Activated T-helper 1 cell treated with anti-CD3 and anti-CD28 coated beads, Interleukin-12 subunit alpha, Interleukin-12 subunit beta, Interleukin-2, Interleukin-4 antibody, amounts not matched to agents 30 ng/mL and 10 ng/mL and 1 ng/mL, durations not matched to agents 14 hours and 24 hours and 36 hours (primary cell): ENCODE measurements around the gene FNDC1. TPM values are rescaled to one million over a fixed set of nuclear protein-coding genes. Genes with fewer than 3 reads are reported as not detected.

Experiments
- DNase-seq: peaks from one replicate; pipeline ENCODE4 v3.0.0; 2021; ENCODE audit warnings: low spot score
- H3K27ac Mint-ChIP-seq: one replicate; pipeline ENCODE4 v1.8.0; 2021; ENCODE audit warnings: mild to moderate bottlenecking, mixed read lengths
- H3K27me3 Mint-ChIP-seq: one replicate; pipeline ENCODE4 v1.8.0; 2022; ENCODE audit warnings: mild to moderate bottlenecking, moderate library complexity, mixed read lengths; ENCODE audit not compliant: insufficient read depth
- H3K36me3 Mint-ChIP-seq: one replicate; pipeline ENCODE4 v1.8.0; 2021; ENCODE audit warnings: low read depth, mixed read lengths
- H3K4me1 Mint-ChIP-seq: one replicate; pipeline ENCODE4 v1.8.0; 2021; ENCODE audit warnings: low read depth, mixed read lengths
- H3K4me3 Mint-ChIP-seq: one replicate; pipeline ENCODE4 v1.8.0; 2021; ENCODE audit warnings: mild to moderate bottlenecking, moderate library complexity, mixed read lengths
- H3K9me3 Mint-ChIP-seq: one replicate; pipeline ENCODE4 v1.8.0; 2021; ENCODE audit warnings: mixed read lengths
- intact Hi-C: fragments of 100-400 bp; cut with micrococcal nuclease; formaldehyde crosslinking; loops from one replicate; pipeline ENCODE4 v1.15.1; 2024
- total RNA-seq: library from RNA; stranded (reverse); gene quantifications from 2 replicates; pipeline ENCODE4 v1.2.3, GENCODE V29; 2022

Gene FNDC1
- total RNA-seq, 1 donor from 2014 or later, result not detected

DNA sequence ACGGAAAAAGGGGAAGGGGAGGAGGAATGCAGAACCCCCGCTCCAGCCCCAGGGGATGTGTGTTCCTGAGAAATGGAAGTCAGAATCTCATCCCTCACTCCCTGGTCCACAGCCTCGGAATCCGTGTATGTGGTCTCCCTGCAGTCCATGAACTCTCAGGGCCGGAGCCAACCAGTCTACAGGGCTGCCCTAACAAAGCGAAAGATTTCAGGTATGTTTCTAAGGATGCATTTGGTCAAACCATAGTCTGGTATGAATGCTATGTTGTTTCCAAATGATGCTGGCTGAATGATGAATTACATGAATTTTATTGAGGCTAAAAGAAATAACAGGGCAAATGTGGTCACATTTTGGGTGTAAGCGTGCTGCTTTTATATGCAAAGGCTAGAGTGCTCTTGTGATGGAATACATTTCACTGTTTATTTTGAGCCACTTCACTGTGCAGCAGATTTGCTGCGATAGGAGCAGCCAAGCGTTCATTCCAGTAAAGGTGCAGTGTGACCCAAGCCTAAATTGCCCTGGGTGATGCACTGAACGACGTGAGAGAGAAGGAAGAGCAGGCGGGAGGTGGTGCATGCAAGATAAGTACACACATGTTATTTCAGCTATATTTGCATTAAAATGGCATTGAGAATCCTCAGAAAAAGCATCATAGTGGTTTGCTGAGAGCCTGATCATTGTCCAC lies 52.4 kb downstream of the FNDC1 start:
- Mint-ChIP-seq H3K9me3 (no peaks in the 10 kb centered on the region), H3K27me3 (peaks cover 20% of the 10 kb centered on the region), H3K36me3 (no peaks in the 10 kb centered on the region), H3K4me1 (no peaks in the 10 kb centered on the region), H3K27ac (no peak overlapping the region), H3K4me3 (no peak overlapping the region)
- DNase-seq, result no peak
- intact Hi-C loops, result no loop called here

DNA sequence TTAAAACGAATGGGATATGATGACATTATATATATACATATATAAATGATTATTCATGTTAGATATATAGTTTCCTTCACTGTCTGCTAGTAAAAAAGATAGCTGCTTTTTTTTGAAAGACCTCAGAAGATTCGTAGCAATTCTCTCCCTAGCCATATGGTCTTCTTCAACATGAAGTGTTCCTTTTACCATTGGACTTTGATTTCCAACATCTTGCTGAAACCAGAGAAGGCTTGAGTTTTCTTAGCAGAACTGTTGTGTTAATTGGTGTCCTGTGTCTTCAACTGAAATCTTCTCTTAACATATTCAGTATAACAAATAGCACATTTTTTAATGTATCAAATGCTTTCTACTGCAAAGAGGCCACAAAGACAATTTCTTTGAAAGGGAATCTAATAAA lies 55.3 kb downstream of the FNDC1 start:
- H3K27me3 Mint-ChIP-seq, result peaks cover 11% of the 10 kb centered on the region
- no peaks in the 10 kb centered on the region for H3K9me3 Mint-ChIP-seq
- no peaks in the 10 kb centered on the region for H3K4me1 Mint-ChIP-seq
- intact Hi-C loops, result no loop called here
- no peak overlapping the region for H3K4me3 Mint-ChIP-seq
- no peak for DNase-seq
- H3K27ac Mint-ChIP-seq, result no peak overlapping the region
- H3K36me3 Mint-ChIP-seq, result no peaks in the 10 kb centered on the region

GRCh38 chr6:159229651-159230051 lies 60.5 kb downstream of the FNDC1 start:
- Mint-ChIP-seq H3K36me3 (no peaks in the 10 kb centered on the region), H3K4me1 (no peaks in the 10 kb centered on the region), H3K9me3 (no peaks in the 10 kb centered on the region), H3K27me3 (peaks cover 20% of the 10 kb centered on the region), H3K4me3 (no peak overlapping the region), H3K27ac (no peak overlapping the region)
- no peak for DNase-seq
- intact Hi-C loops, result no loop called here

DNA sequence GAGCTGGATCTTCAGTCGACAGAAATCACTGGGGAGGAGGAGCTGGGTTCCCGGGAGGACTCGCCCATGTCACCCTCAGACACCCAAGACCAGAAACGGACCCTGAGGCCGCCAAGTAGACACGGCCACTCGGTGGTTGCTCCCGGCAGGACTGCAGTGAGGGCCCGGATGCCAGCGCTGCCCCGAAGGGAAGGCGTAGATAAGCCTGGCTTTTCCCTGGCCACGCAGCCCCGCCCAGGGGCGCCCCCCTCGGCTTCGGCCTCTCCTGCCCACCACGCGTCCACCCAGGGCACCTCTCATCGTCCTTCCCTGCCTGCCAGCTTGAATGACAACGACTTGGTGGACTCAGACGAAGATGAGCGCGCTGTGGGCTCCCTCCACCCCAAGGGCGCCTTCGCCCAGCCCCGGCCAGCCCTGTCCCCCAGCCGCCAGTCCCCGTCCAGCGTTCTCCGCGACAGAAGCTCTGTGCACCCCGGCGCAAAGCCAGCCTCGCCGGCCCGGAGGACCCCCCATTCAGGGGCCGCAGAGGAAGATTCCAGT lies 63.0 kb downstream of the FNDC1 start:
- intact Hi-C loops, result no loop called here
- Mint-ChIP-seq H3K27ac (no peak overlapping the region), H3K27me3 (peaks cover 35% of the 10 kb centered on the region), H3K9me3 (no peaks in the 10 kb centered on the region), H3K4me3 (no peak overlapping the region), H3K36me3 (no peaks in the 10 kb centered on the region), H3K4me1 (no peaks in the 10 kb centered on the region)
- DNase-seq, result no peak

DNA sequence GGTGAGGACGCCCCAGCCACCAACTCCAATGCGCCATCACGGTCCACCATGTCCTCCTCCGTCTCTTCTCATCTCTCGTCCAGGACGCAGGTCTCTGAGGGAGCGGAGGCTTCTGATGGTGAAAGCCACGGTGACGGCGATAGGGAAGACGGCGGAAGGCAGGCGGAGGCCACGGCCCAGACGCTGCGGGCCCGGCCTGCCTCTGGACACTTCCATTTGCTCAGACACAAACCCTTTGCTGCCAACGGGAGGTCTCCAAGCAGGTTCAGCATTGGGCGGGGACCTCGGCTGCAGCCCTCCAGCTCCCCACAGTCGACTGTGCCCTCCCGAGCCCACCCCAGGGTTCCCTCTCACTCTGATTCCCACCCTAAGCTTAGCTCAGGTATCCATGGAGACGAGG lies 63.6 kb downstream of the FNDC1 start:
- H3K4me3 Mint-ChIP-seq, result no peak overlapping the region
- H3K4me1 Mint-ChIP-seq, result no peaks in the 10 kb centered on the region
- peaks cover 38% of the 10 kb centered on the region for H3K27me3 Mint-ChIP-seq
- no peaks in the 10 kb centered on the region for H3K9me3 Mint-ChIP-seq
- H3K27ac Mint-ChIP-seq, result no peak overlapping the region
- intact Hi-C loops, result no loop called here
- no peaks in the 10 kb centered on the region for H3K36me3 Mint-ChIP-seq
- no peak for DNase-seq

- intact Hi-C loops, result no loop called here
- Mint-ChIP-seq H3K36me3 (no peaks in the 10 kb centered on the region), H3K27me3 (peaks cover 42% of the 10 kb centered on the region), H3K27ac (no peak overlapping the region), H3K9me3 (no peaks in the 10 kb centered on the region), H3K4me3 (no peak overlapping the region), H3K4me1 (no peaks in the 10 kb centered on the region)
- no peak for DNase-seq
These were observed 64.3 kb downstream of the FNDC1 start for GRCh38 chr6:159233365-159234101.

DNA sequence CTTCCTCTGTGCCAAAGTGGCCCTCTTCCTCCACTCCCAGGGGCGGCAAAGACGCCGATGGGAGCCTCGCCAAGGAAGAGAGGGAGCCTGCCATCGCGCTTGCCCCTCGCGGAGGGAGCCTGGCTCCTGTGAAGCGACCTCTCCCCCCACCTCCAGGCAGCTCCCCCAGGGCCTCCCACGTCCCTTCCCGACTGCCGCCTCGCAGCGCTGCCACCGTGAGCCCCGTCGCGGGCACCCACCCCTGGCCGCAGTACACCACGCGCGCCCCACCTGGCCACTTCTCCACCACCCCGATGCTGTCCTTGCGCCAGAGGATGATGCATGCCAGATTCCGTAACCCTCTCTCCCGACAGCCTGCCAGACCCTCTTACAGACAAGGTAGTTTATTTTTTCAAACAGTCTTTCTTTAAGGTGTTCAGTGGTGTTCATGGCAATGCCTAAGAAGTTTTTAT lies 64.9 kb downstream of the FNDC1 start:
- Mint-ChIP-seq H3K4me1 (no peaks in the 10 kb centered on the region), H3K9me3 (no peaks in the 10 kb centered on the region), H3K27me3 (peaks cover 42% of the 10 kb centered on the region), H3K4me3 (no peak overlapping the region), H3K36me3 (no peaks in the 10 kb centered on the region), H3K27ac (no peak overlapping the region)
- intact Hi-C loops, result no loop called here
- DNase-seq, result no peak

GRCh38 chr6:159238920-159239558 lies 69.8 kb downstream of the FNDC1 start:
- no peak overlapping the region for H3K27ac Mint-ChIP-seq

GRCh38 chr6:159249128-159249527 lies 79.9 kb downstream of the FNDC1 start:
- Mint-ChIP-seq H3K9me3 (no peaks in the 10 kb centered on the region), H3K4me1 (no peaks in the 10 kb centered on the region), H3K27ac (no peak overlapping the region), H3K4me3 (no peak overlapping the region), H3K27me3 (peaks cover 6% of the 10 kb centered on the region), H3K36me3 (no peaks in the 10 kb centered on the region)
- DNase-seq, result no peak
- intact Hi-C loops, result no loop called here

More at GRCh38 chr6:159238920-159239558, 69.8 kb downstream of the FNDC1 start:
- Mint-ChIP-seq H3K36me3 (no peaks in the 10 kb centered on the region), H3K4me1 (no peaks in the 10 kb centered on the region), H3K27me3 (peaks cover 35% of the 10 kb centered on the region), H3K9me3 (no peaks in the 10 kb centered on the region), H3K4me3 (no peak overlapping the region)
- DNase-seq, result no peak
- intact Hi-C loops, result no loop called here

- no peaks in the 10 kb centered on the region for H3K4me1 Mint-ChIP-seq
- DNase-seq, result no peak
- H3K4me3 Mint-ChIP-seq, result no peak overlapping the region
- no peak overlapping the region for H3K27ac Mint-ChIP-seq
- intact Hi-C loops, result no loop called here
- H3K9me3 Mint-ChIP-seq, result no peaks in the 10 kb centered on the region
- peaks cover 6% of the 10 kb centered on the region for H3K27me3 Mint-ChIP-seq
- no peaks in the 10 kb centered on the region for H3K36me3 Mint-ChIP-seq
These were observed 80.6 kb downstream of the FNDC1 start for GRCh38 chr6:159249752-159250151.

GRCh38 chr6:159250633-159251032 lies 81.4 kb downstream of the FNDC1 start:
- Mint-ChIP-seq H3K36me3 (no peaks in the 10 kb centered on the region), H3K27ac (no peak overlapping the region), H3K4me1 (no peaks in the 10 kb centered on the region), H3K9me3 (no peaks in the 10 kb centered on the region), H3K27me3 (peaks cover 8% of the 10 kb centered on the region), H3K4me3 (no peak overlapping the region)
- intact Hi-C loops, result no loop called here
- no peak for DNase-seq

DNA sequence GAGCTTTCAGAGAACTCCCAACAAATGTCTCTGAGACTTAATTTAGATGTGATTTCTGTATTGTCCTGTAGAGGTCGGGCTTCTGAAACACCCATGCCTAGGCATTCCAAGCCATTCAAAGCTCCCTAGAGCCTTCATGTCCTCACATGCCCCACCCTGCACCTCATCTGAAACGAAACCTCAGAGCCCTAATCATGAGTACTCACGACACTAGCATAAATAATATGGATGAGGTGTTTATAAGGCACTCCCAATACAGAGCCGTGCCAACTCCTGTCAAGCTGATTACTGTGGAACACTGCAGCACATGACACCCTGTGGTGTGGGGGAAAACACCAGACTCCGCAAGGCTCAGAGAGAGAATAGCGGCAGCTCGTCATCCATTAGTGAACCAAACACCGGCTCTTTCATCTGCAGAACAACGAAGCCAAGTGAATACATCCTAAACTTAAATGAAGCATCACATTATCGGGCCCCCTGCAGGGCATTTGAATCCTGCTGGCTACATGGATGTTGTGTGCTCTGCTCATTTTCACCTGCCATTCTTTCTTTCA lies 83.8 kb downstream of the FNDC1 start:
- H3K27me3 Mint-ChIP-seq, result peaks cover 2% of the 10 kb centered on the region
- H3K9me3 Mint-ChIP-seq, result no peaks in the 10 kb centered on the region
- DNase-seq, result no peak
- intact Hi-C loops, result loop anchor here (2.0 kb wide), 1 partner anchor 402 kb away; no protein-coding TSS in a partner anchor
- H3K36me3 Mint-ChIP-seq, result no peaks in the 10 kb centered on the region
- H3K4me1 Mint-ChIP-seq, result no peaks in the 10 kb centered on the region
- H3K4me3 Mint-ChIP-seq, result no peak overlapping the region
- no peak overlapping the region for H3K27ac Mint-ChIP-seq

DNA sequence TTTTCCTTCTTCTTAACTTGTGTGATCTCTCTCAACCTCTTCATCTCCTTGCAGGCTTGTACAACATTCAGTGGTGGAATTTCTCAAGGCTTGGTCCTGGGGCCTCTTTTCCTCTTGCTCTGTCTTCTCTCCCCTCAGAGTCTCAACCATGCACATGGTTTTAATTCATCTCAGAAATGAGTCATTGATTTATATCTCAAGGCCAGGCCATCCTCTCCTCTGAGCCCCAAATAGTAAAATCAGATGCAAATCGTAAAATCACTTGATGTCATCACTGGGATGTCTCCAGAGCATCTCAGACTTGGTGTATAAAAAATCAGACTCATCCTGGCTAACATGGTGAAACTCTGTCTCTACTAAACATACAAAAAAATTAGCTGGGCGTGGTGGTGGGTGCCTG lies 85.0 kb downstream of the FNDC1 start:
- Mint-ChIP-seq H3K9me3 (no peaks in the 10 kb centered on the region), H3K27me3 (peaks cover 2% of the 10 kb centered on the region), H3K4me1 (no peaks in the 10 kb centered on the region), H3K4me3 (no peak overlapping the region), H3K36me3 (no peaks in the 10 kb centered on the region), H3K27ac (no peak overlapping the region)
- intact Hi-C loops, result no loop called here
- no peak for DNase-seq
